Suprapubic skin (tissue), 4 donors: Measurements from ENCODE around the gene IL18RAP. TPM values are rescaled to one million over a fixed set of nuclear protein-coding genes. Genes with fewer than 3 reads are reported as not detected.

Experiments used
- DNase-seq, 2 donors: peaks; one replicate each; pipeline ENCODE4 v3.0.0-alpha.2; 2019; ENCODE audit warnings: low spot score in 2 of 2
- H3K27ac ChIP-seq: fragments of 200-600 bp; sonication (generic); one replicate; pipeline ENCODE4 v1.5.1; 2019
- H3K27me3 ChIP-seq: fragments of 200-600 bp; sonication (generic); one replicate; pipeline ENCODE4 v1.5.1; 2019
- H3K36me3 ChIP-seq: fragments of 200-600 bp; sonication (generic); one replicate; pipeline ENCODE4 v1.5.1; 2019
- H3K4me1 ChIP-seq: fragments of 200-600 bp; sonication (generic); one replicate; pipeline ENCODE4 v1.5.1; 2019
- H3K4me3 ChIP-seq: fragments of 200-600 bp; sonication (generic); one replicate; pipeline ENCODE4 v1.5.1; 2019; ENCODE audit warnings: mild to moderate bottlenecking
- H3K9me3 ChIP-seq: fragments of 200-600 bp; sonication (generic); one replicate; pipeline ENCODE4 v1.5.1; 2019
- CTCF ChIP-seq, 2 donors: fragments of 200-600 bp in 1 of 2; fragments of 450-650 bp in 1 of 2; sonication (generic) in 1 of 2; IDR thresholded peaks; one replicate each; pipeline ENCODE4 v1.5.1; 2016 to 2019; ENCODE audit warnings: antibody characterized with exemption in 2 of 2, mild to moderate bottlenecking in 1 of 2, moderate library complexity in 1 of 2
- EP300 ChIP-seq: sonication (generic); formaldehyde crosslinking; IDR thresholded peaks from one replicate; pipeline ENCODE4 v1.6.1; 2017; ENCODE audit warnings: antibody characterized with exemption
- POLR2A ChIP-seq, 2 donors: fragments of 450-650 bp; IDR thresholded peaks; one replicate each; pipeline ENCODE4 v1.6.1; 2017; ENCODE audit warnings: antibody characterized with exemption in 2 of 2, mild to moderate bottlenecking in 2 of 2, moderate library complexity in 2 of 2
- POLR2AphosphoS5 ChIP-seq, 3 donors: sonication (generic); formaldehyde crosslinking; IDR thresholded peaks; one replicate each; pipeline ENCODE4 v1.6.1; 2017; ENCODE audit warnings: antibody characterized with exemption in 3 of 3
- WGBS: methylation state at CpG from one replicate; pipeline ENCODE4 v1.1.5; 2018; 5-methylcytosine and 5-hydroxymethylcytosine counted together
- total RNA-seq, 4 donors: library from RNA; depleted of rRNA; stranded (reverse); fragments of >200 nt; gene quantifications; one replicate each; pipeline ENCODE4 v1.1.0, GENCODE V29; 2016

IL18RAP gene
- total RNA-seq, 4 donors from 2014 or later = 0.59 to 2.3 TPM; not detected in 2

GRCh38 chr2:102396012-102396411, 26.9 kb upstream of the IL18RAP start:
- Histone ChIP-seq H3K27me3 (no peaks in the 10 kb centered on the region), H3K4me3 (no peak overlapping the region), H3K9me3 (no peaks in the 10 kb centered on the region), H3K27ac (no peak overlapping the region), H3K36me3 (no peaks in the 10 kb centered on the region), H3K4me1 (no peaks in the 10 kb centered on the region)
- 69% methylated on average over 2 of the region's 2 CpGs for WGBS
- no peak for DNase-seq
- TF ChIP-seq CTCF (IDR thresholded peaks at IDR 0.05) = no peak
- TF ChIP-seq EP300 = no peak
- no peak for TF ChIP-seq POLR2AphosphoS5 (IDR thresholded peaks at IDR 0.05)
- no peak for TF ChIP-seq POLR2A (IDR thresholded peaks at IDR 0.05)

- 80% methylated on average over 6 of the region's 6 CpGs for WGBS
- no peak overlapping the region for H3K4me3 ChIP-seq
- no peaks in the 10 kb centered on the region for H3K36me3 ChIP-seq
- H3K27ac ChIP-seq = no peak overlapping the region
- DNase-seq = no peak
- no peaks in the 10 kb centered on the region for H3K4me1 ChIP-seq
- H3K27me3 ChIP-seq = no peaks in the 10 kb centered on the region
- TF ChIP-seq EP300 = no peak
- TF ChIP-seq POLR2A (IDR thresholded peaks at IDR 0.05) = no peak
- no peak for TF ChIP-seq CTCF (IDR thresholded peaks at IDR 0.05)
- no peak for TF ChIP-seq POLR2AphosphoS5 (IDR thresholded peaks at IDR 0.05)
- H3K9me3 ChIP-seq = no peaks in the 10 kb centered on the region
Measured at GRCh38 chr2:102397209-102397608, 25.8 kb upstream of the IL18RAP start.

GRCh38 chr2:102399499-102400141, 23.3 kb upstream of the IL18RAP start:
- H3K4me1 ChIP-seq = no peaks in the 10 kb centered on the region
- 83% methylated on average over 6 of the region's 7 CpGs for WGBS
- no peak overlapping the region for H3K4me3 ChIP-seq
- H3K27me3 ChIP-seq = no peaks in the 10 kb centered on the region
- H3K36me3 ChIP-seq = no peaks in the 10 kb centered on the region
- DNase-seq = no peak
- H3K27ac ChIP-seq = no peak overlapping the region
- TF ChIP-seq POLR2AphosphoS5 (IDR thresholded peaks at IDR 0.05) (no peak), EP300 (no peak), CTCF (IDR thresholded peaks at IDR 0.05) (no peak), POLR2A (IDR thresholded peaks at IDR 0.05) (no peak)
- no peaks in the 10 kb centered on the region for H3K9me3 ChIP-seq

GRCh38 chr2:102401456-102401855, 21.5 kb upstream of the IL18RAP start:
- TF ChIP-seq POLR2A (IDR thresholded peaks at IDR 0.05) (no peak), EP300 (no peak), CTCF (IDR thresholded peaks at IDR 0.05) (no peak), POLR2AphosphoS5 (IDR thresholded peaks at IDR 0.05) (no peak)
- H3K4me1 ChIP-seq = no peaks in the 10 kb centered on the region
- no peaks in the 10 kb centered on the region for H3K9me3 ChIP-seq

GRCh38 chr2:102401865-102402264, 21.1 kb upstream of the IL18RAP start:
- no peak for DNase-seq
- Histone ChIP-seq H3K27ac (no peak overlapping the region), H3K9me3 (no peaks in the 10 kb centered on the region), H3K36me3 (no peaks in the 10 kb centered on the region), H3K27me3 (no peaks in the 10 kb centered on the region), H3K4me1 (no peaks in the 10 kb centered on the region), H3K4me3 (no peak overlapping the region)
- 75% methylated on average over 2 of the region's 2 CpGs for WGBS
- no peak for TF ChIP-seq POLR2A (IDR thresholded peaks at IDR 0.05)
- TF ChIP-seq CTCF (IDR thresholded peaks at IDR 0.05) = no peak
- TF ChIP-seq POLR2AphosphoS5 (IDR thresholded peaks at IDR 0.05) = no peak
- TF ChIP-seq EP300 = no peak

More at GRCh38 chr2:102401456-102401855, 21.5 kb upstream of the IL18RAP start:
- no peak overlapping the region for H3K4me3 ChIP-seq
- no peaks in the 10 kb centered on the region for H3K27me3 ChIP-seq
- DNase-seq = no peak
- H3K36me3 ChIP-seq = no peaks in the 10 kb centered on the region
- no peak overlapping the region for H3K27ac ChIP-seq
